Astrocyte of the spinal cord (primary cell): ENCODE data around the gene EIF5AL1.

Experiments used
- DNase-seq: peaks from one replicate; pipeline ENCODE4 v3.0.0; 2011; ENCODE audit warnings: low read depth, low spot score
- H3K4me3 ChIP-seq: 2 replicates; pipeline ENCODE4 v1.5.1; 2011; ENCODE audit warnings: low read depth, mild to moderate bottlenecking, low read length, moderate library complexity
- CTCF ChIP-seq: IDR thresholded peaks from 2 replicates; pipeline ENCODE4 v1.5.1; 2012; ENCODE audit warnings: low read depth, mild to moderate bottlenecking, low read length, inconsistent platforms
- in situ Hi-C: cut with HindIII; loops from 2 replicates; pipeline ENCODE4 v1.10.0; 2017; ENCODE audit warnings: low sequenced_read_pairs

The EIF5AL1 gene

GRCh38 chr10:79484476-79484875 lies 27.9 kb upstream of the EIF5AL1 start:
- no peak for TF ChIP-seq CTCF
- H3K4me3 ChIP-seq, result no peak overlapping the region
- in situ Hi-C loops, result no loop called here
- no peak for DNase-seq

- DNase-seq, result peak; percentile 61
- in situ Hi-C loops, result no loop called here
- H3K4me3 ChIP-seq, result no peak overlapping the region
- TF ChIP-seq CTCF, result peak; percentile 74
Measured at GRCh38 chr10:79487296-79488194, 24.8 kb upstream of the EIF5AL1 start.

- in situ Hi-C loops, result no loop called here
- TF ChIP-seq CTCF, result no peak
- DNase-seq, result peak; percentile 91
Measured at GRCh38 chr10:79488336-79488735, 24.0 kb upstream of the EIF5AL1 start.

GRCh38 chr10:79488870-79489269 lies 23.5 kb upstream of the EIF5AL1 start:
- in situ Hi-C loops, result no loop called here
- TF ChIP-seq CTCF, result no peak
- no peak overlapping the region for H3K4me3 ChIP-seq

More at GRCh38 chr10:79488336-79488735, 24.0 kb upstream of the EIF5AL1 start:
- H3K4me3 ChIP-seq, result no peak overlapping the region

GRCh38 chr10:79490400-79491142 lies 21.8 kb upstream of the EIF5AL1 start:
- TF ChIP-seq CTCF, result no peak
- DNase-seq, result peak; percentile 77
- in situ Hi-C loops, result no loop called here
- no peak overlapping the region for H3K4me3 ChIP-seq

More at GRCh38 chr10:79488870-79489269, 23.5 kb upstream of the EIF5AL1 start:
- DNase-seq, result no peak

GRCh38 chr10:79491143-79491835 lies 21.0 kb upstream of the EIF5AL1 start:
- H3K4me3 ChIP-seq, result no peak overlapping the region
- TF ChIP-seq CTCF, result no peak
- no peak for DNase-seq
- in situ Hi-C loops, result no loop called here
